HG02973 (cell line): ENCODE data around the gene PTMS.
"Not testable (repeated sequence)": the region's sequence is repeated elsewhere in the genome, so short reads cannot be mapped to it uniquely, and the experiment has no call there.

Experiments used
- ATAC-seq: cut with Tn5 transposase; IDR thresholded peaks from one replicate; pipeline ENCODE4 v1.9.1; 2021; ENCODE audit warnings: moderate library complexity; ENCODE audit not compliant: unreplicated experiment

The PTMS gene, protein sequence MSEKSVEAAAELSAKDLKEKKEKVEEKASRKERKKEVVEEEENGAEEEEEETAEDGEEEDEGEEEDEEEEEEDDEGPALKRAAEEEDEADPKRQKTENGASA

DNA sequence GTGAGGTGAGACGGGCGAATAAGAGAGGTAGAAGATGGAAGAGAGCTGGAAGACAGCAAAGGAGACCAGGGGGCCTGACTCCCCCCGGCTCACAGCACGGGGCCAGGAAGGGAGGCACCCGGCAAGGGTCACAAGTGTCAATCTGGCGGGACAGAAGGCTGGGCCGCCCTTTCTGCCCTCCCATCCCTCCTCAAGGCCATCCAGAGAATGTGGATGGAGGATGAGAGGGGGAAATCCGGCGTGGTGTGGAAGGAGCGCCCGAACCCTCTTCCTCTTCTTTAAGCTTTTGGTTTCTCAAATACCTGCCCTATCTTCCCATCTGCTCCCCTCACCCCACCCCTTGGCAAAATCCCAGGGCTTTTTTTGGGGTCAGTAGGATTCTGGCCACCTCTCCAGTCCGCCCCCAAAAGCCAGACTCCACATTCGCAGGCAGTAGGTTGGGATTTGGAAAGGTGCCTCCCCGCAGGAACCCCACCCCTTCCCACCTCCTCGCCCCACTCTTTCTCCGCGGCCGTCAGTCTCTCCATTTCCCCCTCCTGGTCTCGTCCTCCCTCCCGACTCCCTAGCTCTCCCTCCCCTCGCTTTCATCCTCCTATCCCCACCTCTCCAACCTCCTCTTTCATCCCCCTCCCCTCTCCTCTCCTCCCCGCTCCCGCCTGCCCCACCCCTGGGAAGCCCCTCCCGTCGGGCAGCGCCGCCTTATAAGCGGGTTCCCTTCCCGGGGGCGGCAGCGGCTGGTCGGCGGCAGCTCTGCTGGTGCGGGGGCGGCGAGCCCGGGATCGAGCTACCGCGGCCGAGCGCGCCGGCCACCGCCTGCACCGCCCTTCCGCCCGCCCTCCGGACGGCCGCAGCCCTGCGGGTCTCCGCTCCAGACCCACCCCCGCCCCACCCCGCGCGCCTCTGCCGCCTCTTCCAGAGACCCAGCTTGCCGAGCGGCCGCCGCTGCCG lies at the start of gene PTMS:
Gene PTMS, plus strand, starts transcription at position 730 of the 948 bp plus-strand sequence. CDS start 343 bp downstream, outside the sequence.
- peak; percentile 4 for ATAC-seq

GRCh38 chr12:6716874-6717437 lies 49.2 kb upstream of the PTMS start:
- ATAC-seq = no peak

- ATAC-seq = no peak
Measured at GRCh38 chr12:6722863-6723262, 43.3 kb upstream of the PTMS start.

DNA sequence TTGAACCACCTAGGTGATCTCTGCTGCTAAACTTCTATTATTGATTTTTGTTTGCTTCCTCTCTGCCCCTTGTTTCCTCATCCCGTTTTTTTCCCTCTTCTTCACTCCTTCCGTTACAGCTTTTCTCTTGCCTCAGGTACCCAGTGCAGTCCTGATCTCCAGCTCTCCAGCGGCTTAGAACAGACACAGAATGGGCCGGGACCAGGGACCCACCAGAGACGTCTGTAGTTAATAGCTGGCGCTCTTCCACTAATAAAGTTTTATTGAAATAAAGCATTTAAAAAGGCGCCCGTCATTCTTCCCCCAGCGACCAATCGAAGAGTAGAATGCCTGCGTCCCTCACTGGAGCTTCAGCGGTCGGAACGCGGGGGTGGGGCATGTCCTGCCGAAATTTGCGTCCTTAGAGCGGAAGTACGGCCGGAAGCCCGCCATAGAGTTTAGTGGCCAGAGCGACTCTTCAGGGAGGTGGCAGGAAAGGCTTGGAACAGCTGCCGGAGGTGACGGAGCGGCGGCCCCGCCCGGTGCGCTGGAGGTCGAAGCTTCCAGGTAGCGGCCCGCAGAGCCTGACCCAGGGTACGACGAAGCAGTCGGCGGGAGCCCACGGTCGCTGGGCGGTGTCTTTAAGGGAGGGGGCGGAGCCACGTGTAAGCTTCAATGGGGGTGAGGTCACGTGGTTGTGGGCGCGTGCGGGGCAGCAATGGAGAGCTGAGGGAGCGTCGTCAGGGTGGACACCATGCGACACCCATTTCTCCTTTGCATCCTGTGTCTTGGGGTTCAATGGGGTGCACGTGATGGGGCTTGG lies 42.4 kb upstream of the PTMS start, which contains the start of gene COPS7A:
Gene COPS7A, plus strand, starts transcription at position 440 of the 802 bp plus-strand sequence. CDS start 611 bp downstream, outside the sequence.
- peak; percentile 88 for ATAC-seq

DNA sequence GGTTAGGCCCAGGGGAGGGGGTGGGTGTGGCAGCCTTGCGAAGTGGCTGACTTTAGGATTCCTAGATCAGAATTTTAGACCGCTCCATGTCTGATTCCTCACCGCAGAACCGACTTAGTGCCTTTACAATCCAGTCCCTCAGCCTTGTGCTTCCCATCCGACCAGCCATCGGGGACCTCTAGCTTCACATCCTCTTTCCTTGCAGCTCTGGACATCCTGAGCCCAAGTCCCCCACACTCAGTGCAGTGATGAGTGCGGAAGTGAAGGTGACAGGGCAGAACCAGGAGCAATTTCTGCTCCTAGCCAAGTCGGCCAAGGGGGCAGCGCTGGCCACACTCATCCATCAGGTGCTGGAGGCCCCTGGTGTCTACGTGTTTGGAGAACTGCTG lies 41.8 kb upstream of the PTMS start:
- peak; percentile 23 for ATAC-seq

- no peak for ATAC-seq
Measured at GRCh38 chr12:6725350-6725749, 40.8 kb upstream of the PTMS start.

DNA sequence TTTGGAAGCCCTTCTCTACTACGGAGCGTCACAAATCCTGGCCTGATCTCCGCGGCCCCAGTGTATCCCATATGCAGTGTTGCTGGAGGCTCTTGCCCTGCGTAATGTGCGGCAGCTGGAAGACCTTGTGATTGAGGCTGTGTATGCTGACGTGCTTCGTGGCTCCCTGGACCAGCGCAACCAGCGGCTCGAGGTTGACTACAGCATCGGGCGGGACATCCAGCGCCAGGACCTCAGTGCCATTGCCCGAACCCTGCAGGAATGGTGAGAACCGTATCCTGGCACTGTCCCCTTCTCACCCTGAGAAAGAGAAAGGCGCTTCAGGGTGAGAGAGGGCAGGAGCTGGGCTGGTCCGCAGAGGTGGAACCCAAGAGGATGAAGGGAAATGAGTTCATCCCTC lies 37.0 kb upstream of the PTMS start:
- no peak for ATAC-seq

GRCh38 chr12:6730169-6730568 lies 36.0 kb upstream of the PTMS start:
- no peak for ATAC-seq

- no peak for ATAC-seq
Measured at GRCh38 chr12:6734506-6735387, 31.4 kb upstream of the PTMS start.

- ATAC-seq = no peak
Measured at GRCh38 chr12:6735448-6736191, 30.5 kb upstream of the PTMS start.

DNA sequence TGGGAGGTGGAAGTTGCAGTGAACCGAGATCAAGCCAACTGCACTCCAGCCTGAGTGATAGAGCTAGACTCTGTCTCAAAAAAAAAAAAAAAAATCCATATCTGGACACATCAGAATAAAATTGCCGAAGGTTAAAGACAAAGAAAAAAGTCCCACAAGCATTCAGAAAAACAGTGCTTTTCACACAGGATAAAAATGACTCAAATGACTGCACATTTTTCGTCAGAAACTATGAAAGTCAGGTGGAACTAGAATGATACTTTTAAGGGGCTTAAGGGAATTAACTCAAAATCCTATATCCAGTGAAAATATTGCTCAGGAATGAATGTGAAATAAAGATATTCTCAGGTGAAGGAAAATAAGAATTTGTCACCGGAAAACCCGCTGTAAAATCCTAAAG lies 29.4 kb upstream of the PTMS start:
- ATAC-seq = no peak

DNA sequence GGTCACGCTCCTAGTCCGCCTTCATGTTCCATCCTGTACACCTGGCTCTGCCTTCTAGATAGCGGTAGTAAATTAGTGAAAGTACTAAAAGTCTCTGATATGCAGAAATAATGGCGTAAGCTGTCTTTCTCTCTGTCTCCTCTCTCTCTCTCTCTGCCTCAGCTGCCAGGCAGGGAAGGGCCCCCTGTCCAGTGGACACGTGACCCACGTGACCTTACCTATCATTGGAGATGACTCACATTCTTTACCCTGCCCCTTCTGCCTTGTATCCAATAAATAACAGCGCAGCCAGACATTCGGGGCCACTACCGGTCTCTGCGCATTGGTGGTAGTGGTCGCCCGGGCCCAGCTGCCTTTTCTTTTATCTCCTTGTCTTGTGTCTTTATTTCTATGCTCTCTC lies 24.1 kb upstream of the PTMS start:
- ATAC-seq = not testable (repeated sequence)

GRCh38 chr12:6742834-6743233 lies 23.3 kb upstream of the PTMS start:
- ATAC-seq = no peak

DNA sequence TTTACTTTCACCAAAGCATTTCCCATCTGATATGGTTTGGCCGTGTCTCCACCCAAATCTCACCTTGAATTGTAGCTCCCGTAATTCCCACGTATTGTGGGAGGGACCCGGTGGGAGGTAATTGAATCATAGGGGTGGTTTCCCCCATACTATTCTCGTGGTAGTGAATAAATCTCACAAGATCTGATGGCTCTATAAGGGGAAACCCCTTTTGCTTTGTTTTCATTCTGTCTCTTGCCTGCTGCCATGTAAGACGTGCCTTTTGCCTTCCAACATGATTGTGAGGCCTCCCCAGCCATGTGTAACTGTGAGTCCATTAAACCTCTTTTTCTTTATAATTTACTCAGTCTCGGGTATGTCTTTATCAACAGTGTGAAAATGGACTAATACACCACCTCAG lies 22.9 kb upstream of the PTMS start:
- ATAC-seq = not testable (repeated sequence)

- no peak for ATAC-seq
Measured at GRCh38 chr12:6745741-6746525, 20.2 kb upstream of the PTMS start.

DNA sequence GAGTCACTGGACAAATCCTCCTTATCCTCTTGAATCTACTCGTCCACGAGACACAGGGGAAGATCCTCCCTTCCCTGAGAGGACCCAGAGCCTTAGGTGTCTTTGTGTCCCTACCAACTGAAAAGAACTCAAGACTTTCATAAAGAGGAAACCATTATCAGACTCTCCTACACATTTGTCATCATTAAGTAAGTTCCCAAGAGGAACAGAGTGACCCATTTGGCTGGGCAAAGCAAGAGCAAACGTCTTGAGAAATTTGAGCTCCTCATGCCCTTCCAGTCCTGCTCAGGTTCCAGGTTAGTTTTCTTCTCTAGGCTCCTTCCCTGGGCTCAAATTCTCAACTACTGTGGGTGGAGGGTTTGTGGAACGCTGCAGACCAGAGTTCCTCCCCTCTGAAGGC lies 18.9 kb upstream of the PTMS start:
- no peak for ATAC-seq

DNA sequence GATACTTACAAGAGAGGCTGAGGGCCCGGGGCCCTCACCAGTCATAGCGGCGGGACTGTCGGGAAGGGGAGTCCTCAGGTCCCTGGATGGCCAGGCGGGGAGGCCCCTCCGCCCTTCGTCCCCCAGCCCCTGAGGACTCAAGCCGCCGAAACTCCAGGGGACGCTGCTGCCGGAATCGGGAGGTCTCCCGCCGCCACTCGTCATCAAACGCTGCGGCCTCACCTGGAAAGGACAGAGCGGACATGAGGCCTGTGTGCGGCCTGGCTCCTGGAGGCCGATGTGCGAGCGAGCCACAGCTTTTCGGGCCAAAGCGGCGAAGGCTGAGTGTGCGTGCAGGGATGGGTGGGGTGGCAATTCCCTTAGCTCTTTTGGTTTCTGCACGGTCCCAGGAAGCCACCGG lies 17.4 kb upstream of the PTMS start:
- ATAC-seq = no peak

DNA sequence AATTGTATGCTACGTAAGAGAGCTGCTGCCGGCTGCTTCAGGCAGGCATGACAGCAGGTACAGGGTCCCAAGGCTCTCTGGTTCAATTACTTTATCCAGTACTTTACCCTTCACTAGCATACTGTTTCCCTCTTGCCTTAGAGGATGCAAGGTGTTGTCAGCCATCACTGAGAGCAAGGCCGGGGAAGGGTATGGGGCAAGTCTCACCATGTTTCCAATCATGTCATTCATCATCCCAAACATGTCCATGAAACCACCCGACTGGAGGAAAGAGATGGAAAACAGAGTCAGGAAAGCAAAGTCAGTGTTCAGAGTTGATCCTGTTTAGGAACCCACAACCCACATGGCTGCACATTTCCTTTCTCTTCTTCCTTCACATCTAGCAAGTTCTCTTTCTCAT lies 15.7 kb upstream of the PTMS start:
- no peak for ATAC-seq

- ATAC-seq = no peak
Measured at GRCh38 chr12:6751767-6752166, 14.4 kb upstream of the PTMS start.
